MM.1S (cell line): ENCODE measurements around the gene SPRING1.

ENCODE experiments used
- EZH2 ChIP-seq: fragments of 300-600 bp; sonication (generic); optimal IDR thresholded peaks from 2 replicates; pipeline ENCODE3; 2017; ENCODE audit warnings: low read depth, mild to moderate bottlenecking, antibody characterized with exemption, low read length, mixed read lengths
- TF ChIP-seq, protein P1 (sequence below): fragments of 300-600 bp; sonication (generic); IDR thresholded peaks from 2 replicates; pipeline ENCODE4 v1.5.1; 2016; ENCODE audit warnings: antibody characterized with exemption, low read length, mixed read lengths

DNA sequence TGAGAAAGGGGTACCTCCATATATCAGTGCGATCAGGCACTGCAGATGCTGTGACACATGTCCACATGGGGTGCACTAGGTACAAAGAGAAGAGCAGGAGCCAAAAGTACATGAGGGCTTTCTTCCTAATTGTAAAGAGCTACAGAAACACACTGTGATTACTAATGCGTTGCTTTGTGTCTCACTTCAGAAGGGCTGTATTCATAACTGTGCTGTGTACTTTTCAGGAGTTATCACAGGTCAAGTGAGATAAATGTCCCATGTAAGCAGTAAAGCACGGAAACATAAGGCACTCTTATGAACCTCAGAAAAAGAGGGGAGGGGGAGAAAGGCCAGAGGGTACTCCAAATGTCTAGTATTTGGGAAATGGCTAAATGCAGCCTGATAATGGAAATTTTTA lies 10.6 kb downstream of the SPRING1 start:
- TF ChIP-seq, protein P1, sequence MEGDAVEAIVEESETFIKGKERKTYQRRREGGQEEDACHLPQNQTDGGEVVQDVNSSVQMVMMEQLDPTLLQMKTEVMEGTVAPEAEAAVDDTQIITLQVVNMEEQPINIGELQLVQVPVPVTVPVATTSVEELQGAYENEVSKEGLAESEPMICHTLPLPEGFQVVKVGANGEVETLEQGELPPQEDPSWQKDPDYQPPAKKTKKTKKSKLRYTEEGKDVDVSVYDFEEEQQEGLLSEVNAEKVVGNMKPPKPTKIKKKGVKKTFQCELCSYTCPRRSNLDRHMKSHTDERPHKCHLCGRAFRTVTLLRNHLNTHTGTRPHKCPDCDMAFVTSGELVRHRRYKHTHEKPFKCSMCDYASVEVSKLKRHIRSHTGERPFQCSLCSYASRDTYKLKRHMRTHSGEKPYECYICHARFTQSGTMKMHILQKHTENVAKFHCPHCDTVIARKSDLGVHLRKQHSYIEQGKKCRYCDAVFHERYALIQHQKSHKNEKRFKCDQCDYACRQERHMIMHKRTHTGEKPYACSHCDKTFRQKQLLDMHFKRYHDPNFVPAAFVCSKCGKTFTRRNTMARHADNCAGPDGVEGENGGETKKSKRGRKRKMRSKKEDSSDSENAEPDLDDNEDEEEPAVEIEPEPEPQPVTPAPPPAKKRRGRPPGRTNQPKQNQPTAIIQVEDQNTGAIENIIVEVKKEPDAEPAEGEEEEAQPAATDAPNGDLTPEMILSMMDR = no peak
- TF ChIP-seq EZH2 = no peak
